Retinal pigment epithelial cell (primary cell): Measurements from ENCODE around the gene SLC35E3.

ENCODE experiments used
- DNase-seq: peaks from one replicate; pipeline ENCODE4 v3.0.0-alpha.2; 2010; ENCODE audit warnings: low read depth
- H3K4me3 ChIP-seq: 2 replicates; pipeline ENCODE4 v1.5.1; 2011; ENCODE audit warnings: mild to moderate bottlenecking, low read length, control low read depth, moderate library complexity
- CTCF ChIP-seq: conservative IDR thresholded peaks from 2 replicates; pipeline ENCODE4 v1.5.1; 2011; ENCODE audit warnings: low read depth, low read length, control low read depth, inconsistent platforms

SLC35E3 gene

GRCh38 chr12:68760806-68761441, 14.9 kb downstream of the SLC35E3 start:
- TF ChIP-seq CTCF, result no peak
- DNase-seq, result no peak
- no peak overlapping the region for H3K4me3 ChIP-seq

- DNase-seq, result no peak
- no peak for TF ChIP-seq CTCF
- no peak overlapping the region for H3K4me3 ChIP-seq
Measured at GRCh38 chr12:68761442-68761812, 15.5 kb downstream of the SLC35E3 start.

GRCh38 chr12:68761901-68762630, 16.1 kb downstream of the SLC35E3 start:
- TF ChIP-seq CTCF, result no peak
- no peak for DNase-seq
- no peak overlapping the region for H3K4me3 ChIP-seq

- DNase-seq, result no peak
- TF ChIP-seq CTCF, result no peak
- no peak overlapping the region for H3K4me3 ChIP-seq
Measured at GRCh38 chr12:68762691-68763090, 16.7 kb downstream of the SLC35E3 start.

- no peak for DNase-seq
- H3K4me3 ChIP-seq, result no peak overlapping the region
- TF ChIP-seq CTCF, result no peak
Measured at GRCh38 chr12:68765696-68766095, 19.7 kb downstream of the SLC35E3 start.

GRCh38 chr12:68766646-68767045, 20.7 kb downstream of the SLC35E3 start:
- TF ChIP-seq CTCF, result no peak
- DNase-seq, result no peak
- H3K4me3 ChIP-seq, result no peak overlapping the region

- H3K4me3 ChIP-seq, result no peak overlapping the region
- no peak for DNase-seq
- no peak for TF ChIP-seq CTCF
Measured at GRCh38 chr12:68767191-68767590, 21.2 kb downstream of the SLC35E3 start.
